ENCODE data around the gene TMIE.

- no peak for TF ChIP-seq POLR2A (IDR thresholded peaks at IDR 0.05; ENCODE audit: low read depth, low read length)
- no peak for TF ChIP-seq YY1 (IDR thresholded peaks at IDR 0.05; ENCODE audit: low read depth, low read length)
- TF ChIP-seq, protein P1, sequence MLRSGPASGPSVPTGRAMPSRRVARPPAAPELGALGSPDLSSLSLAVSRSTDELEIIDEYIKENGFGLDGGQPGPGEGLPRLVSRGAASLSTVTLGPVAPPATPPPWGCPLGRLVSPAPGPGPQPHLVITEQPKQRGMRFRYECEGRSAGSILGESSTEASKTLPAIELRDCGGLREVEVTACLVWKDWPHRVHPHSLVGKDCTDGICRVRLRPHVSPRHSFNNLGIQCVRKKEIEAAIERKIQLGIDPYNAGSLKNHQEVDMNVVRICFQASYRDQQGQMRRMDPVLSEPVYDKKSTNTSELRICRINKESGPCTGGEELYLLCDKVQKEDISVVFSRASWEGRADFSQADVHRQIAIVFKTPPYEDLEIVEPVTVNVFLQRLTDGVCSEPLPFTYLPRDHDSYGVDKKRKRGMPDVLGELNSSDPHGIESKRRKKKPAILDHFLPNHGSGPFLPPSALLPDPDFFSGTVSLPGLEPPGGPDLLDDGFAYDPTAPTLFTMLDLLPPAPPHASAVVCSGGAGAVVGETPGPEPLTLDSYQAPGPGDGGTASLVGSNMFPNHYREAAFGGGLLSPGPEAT (IDR thresholded peaks at IDR 0.05; ENCODE audit: low read depth): no peak
- no peak for TF ChIP-seq POLR2AphosphoS5 (IDR thresholded peaks at IDR 0.05; ENCODE audit: low read length)
- no peak for TF ChIP-seq HCFC1 (IDR thresholded peaks at IDR 0.05; ENCODE audit: low read length)
- TF ChIP-seq CHD2 (IDR thresholded peaks at IDR 0.05; ENCODE audit: borderline replicate concordance, low read depth, low read length): no peak
- TF ChIP-seq EP300 (IDR thresholded peaks at IDR 0.05; ENCODE audit: borderline replicate concordance in 1 of 2, control insufficient read depth in 1 of 2, low read depth in 2 of 2, low read length in 2 of 2): no peak
- TF ChIP-seq CTCF (IDR thresholded peaks at IDR 0.05 in 2 of 3, conservative IDR thresholded peaks at IDR 0.05 in 1 of 3; ENCODE audit: control insufficient read depth in 2 of 3, extremely low read depth in 1 of 3, insufficient read depth in 1 of 3, low read depth in 3 of 3, low read length in 3 of 3): no peak
- TF ChIP-seq CREM (IDR thresholded peaks at IDR 0.05; ENCODE audit: low read depth): no peak
Measured at GRCh38 chr3:46692566-46692990, 8.6 kb upstream of the TMIE start.

Measured in GM12878 (cell line).